HCT116 (cell line): Measurements from ENCODE around the gene IL22RA1. TPM values are rescaled to one million over a fixed set of nuclear protein-coding genes. Genes with fewer than 3 reads are reported as not detected.

ENCODE experiments used
- ATAC-seq: fragments of 200-7000 bp; cut with Tn5 transposase; 2 replicates; pipeline ENCODE4 v1.9.1; 2020; ENCODE audit warnings: mild to moderate bottlenecking, moderate library complexity
- BruUV-seq: library from RNA; stranded (reverse); fragments of 400-500 nt; replicated peaks from 2 replicates; lab custom pipeline; 2021; lab: Mats Ljungman, UMichigan
- CTCF ChIA-PET: fragments of 300-600 bp; sonication (Branson Sonifier 250); formaldehyde crosslinking; loops from one replicate; lab custom pipeline; 2021; ENCODE audit warnings: antibody characterized with exemption; lab: Charles Lee
- POLR2A ChIA-PET: fragments of 300-600, 350-600 bp; sonication (Branson Sonifier 250); formaldehyde crosslinking; loops from one replicate; lab custom pipeline; 2021; ENCODE audit warnings: antibody characterized with exemption; lab: Charles Lee
- RAD21 ChIA-PET, 2 experiments: fragments of 300-600 bp; sonication (Branson Sonifier 250); formaldehyde crosslinking; loops; one replicate each; lab custom pipeline; 2023; ENCODE audit warnings: low total read pairs in 2 of 2; ENCODE audit not compliant: uncharacterized antibody in 2 of 2, unreplicated experiment in 2 of 2, low non-redundant PET in 1 of 2; lab: Charles Lee
- DNase-seq: peaks from one replicate; pipeline ENCODE4 v3.0.0-alpha.2; 2010; ENCODE audit warnings: low read depth, low spot score
- H2AFZ ChIP-seq: fragments of 200-600 bp; shearing (Covaris generic), sonication (generic); 2 replicates; pipeline ENCODE4 v1.6.1; 2017; ENCODE audit warnings: low read depth, mixed run types, mixed read lengths, antibody characterized with exemption, low read length; ENCODE audit not compliant: poor library complexity, severe bottlenecking
- H3K27ac ChIP-seq: 2 replicates; pipeline ENCODE4 v1.5.1; 2012; ENCODE audit warnings: low read depth, low read length
- H3K27me3 ChIP-seq: fragments of 200-600 bp; sonication (generic); 2 replicates; pipeline ENCODE4 v1.6.1; 2016; ENCODE audit warnings: mixed run types, low read length, mixed read lengths; ENCODE audit not compliant: insufficient read depth
- H3K36me3 ChIP-seq, 2 experiments: fragments of 200-500 bp in 1 of 2; fragments of 200-600 bp in 1 of 2; sonication (Bioruptor generic) in 1 of 2; sonication (generic) in 1 of 2; 2 replicates each; pipeline versions ENCODE4 v1.5.1 to v1.6.1; 2014 to 2016; ENCODE audit warnings: low read length in 2 of 2, inconsistent platforms in 1 of 2, mixed read lengths in 1 of 2, mixed run types in 1 of 2; ENCODE audit not compliant: insufficient read depth in 2 of 2, control insufficient read depth in 1 of 2
- H3K4me1 ChIP-seq, 2 experiments: fragments of 200-600 bp in 1 of 2; sonication (generic) in 1 of 2; 2 replicates each; pipeline versions ENCODE4 v1.5.1 to v1.6.1; 2012 to 2017; ENCODE audit warnings: low read length in 2 of 2, inconsistent platforms in 1 of 2, mild to moderate bottlenecking in 1 of 2, mixed read lengths in 1 of 2, mixed run types in 1 of 2, moderate library complexity in 1 of 2; ENCODE audit not compliant: insufficient read depth in 2 of 2, control insufficient read depth in 1 of 2
- H3K4me2 ChIP-seq: fragments of 200-600 bp; sonication (generic); 2 replicates; pipeline ENCODE4 v1.6.1; 2017; ENCODE audit warnings: mixed run types, low read length, mixed read lengths
- H3K4me3 ChIP-seq, 2 experiments: fragments of 200-600 bp in 1 of 2; sonication (generic) in 1 of 2; replicated peaks in 1 of 2; 2 replicates each; pipeline ENCODE4 v1.5.1; 2011 to 2016; ENCODE audit warnings: low read length in 2 of 2, control low read depth in 1 of 2, low read depth in 1 of 2, mild to moderate bottlenecking in 1 of 2, mixed read lengths in 1 of 2, mixed run types in 1 of 2
- H3K79me2 ChIP-seq: fragments of 200-600 bp; sonication (generic); 2 replicates; pipeline ENCODE4 v1.6.1; 2017; ENCODE audit warnings: mild to moderate bottlenecking, mixed run types, low read length, moderate library complexity, mixed read lengths; ENCODE audit not compliant: insufficient read depth
- H3K9ac ChIP-seq: fragments of 200-600 bp; sonication (generic); 2 replicates; pipeline ENCODE4 v1.6.1; 2016; ENCODE audit warnings: low read length, mixed read lengths
- H3K9me2 ChIP-seq: fragments of 200-600 bp; sonication (generic), shearing (Covaris generic); 2 replicates; pipeline ENCODE4 v1.6.1; 2017; ENCODE audit warnings: mixed run types, mild to moderate bottlenecking, moderate library complexity; ENCODE audit not compliant: insufficient read depth
- H3K9me3 ChIP-seq, 2 experiments: fragments of 200-500 bp in 1 of 2; fragments of 200-600 bp in 1 of 2; sonication (Bioruptor generic) in 1 of 2; sonication (generic) in 1 of 2; 2 replicates each; pipeline ENCODE4 v1.6.1; 2014 to 2017; ENCODE audit warnings: low read length in 2 of 2, mixed read lengths in 2 of 2, inconsistent platforms in 1 of 2, low read depth in 1 of 2, mild to moderate bottlenecking in 1 of 2, mixed run types in 1 of 2, moderate library complexity in 1 of 2; ENCODE audit not compliant: control insufficient read depth in 1 of 2, insufficient read depth in 1 of 2
- H4K20me1 ChIP-seq: fragments of 200-600 bp; sonication (generic), shearing (Covaris generic); 2 replicates; pipeline ENCODE4 v1.6.1; 2017; ENCODE audit warnings: mixed run types, mild to moderate bottlenecking, moderate library complexity; ENCODE audit not compliant: insufficient read depth
- CBX3 ChIP-seq: IDR thresholded peaks from 2 replicates; pipeline ENCODE4 v1.6.1; 2012; ENCODE audit warnings: low read depth
- CEBPB ChIP-seq: IDR thresholded peaks from 2 replicates; pipeline ENCODE4 v1.6.1; 2012; ENCODE audit warnings: low read depth
- CTCF ChIP-seq, 3 experiments: fragments of 200-600 bp in 1 of 3; sonication (generic) in 1 of 3; IDR thresholded peaks in 2 of 3; conservative IDR thresholded peaks in 1 of 3; 2 replicates each; pipeline ENCODE4 v1.5.1; 2012 to 2017; ENCODE audit warnings: low read depth in 2 of 3, low read length in 2 of 3, antibody characterized with exemption in 1 of 3, borderline replicate concordance in 1 of 3, control low read depth in 1 of 3, mild to moderate bottlenecking in 1 of 3, mixed read lengths in 1 of 3, mixed run types in 1 of 3, moderate library complexity in 1 of 3; ENCODE audit not compliant: insufficient read depth in 1 of 3
- EGR1 ChIP-seq: IDR thresholded peaks from 2 replicates; pipeline ENCODE4 v1.6.1; 2012; ENCODE audit warnings: low read depth
- ELF1 ChIP-seq: IDR thresholded peaks from 2 replicates; pipeline ENCODE4 v1.6.1; 2012; ENCODE audit warnings: low read depth, borderline replicate concordance
- FOSL1 ChIP-seq: IDR thresholded peaks from 2 replicates; pipeline ENCODE4 v1.6.1; 2012; ENCODE audit warnings: low read depth
- JUND ChIP-seq: IDR thresholded peaks from 2 replicates; pipeline ENCODE4 v1.6.1; 2012
- POLR2A ChIP-seq: IDR thresholded peaks from 2 replicates; pipeline ENCODE4 v1.7.0; 2011; ENCODE audit warnings: borderline replicate concordance; ENCODE audit not compliant: insufficient read depth, insufficient read length; ENCODE audit errors: extremely low read depth
- SP1 ChIP-seq: IDR thresholded peaks from 2 replicates; pipeline ENCODE4 v1.6.1; 2012; ENCODE audit warnings: low read depth
- SRF ChIP-seq: IDR thresholded peaks from 2 replicates; pipeline ENCODE4 v1.6.1; 2012; ENCODE audit warnings: low read depth
- YY1 ChIP-seq: IDR thresholded peaks from 2 replicates; pipeline ENCODE4 v1.6.1; 2011; ENCODE audit warnings: low read length, low read depth, moderate library complexity, mild to moderate bottlenecking; ENCODE audit not compliant: insufficient replicate concordance; ENCODE audit errors: extremely low read depth
- ZBTB33 ChIP-seq: IDR thresholded peaks from 2 replicates; pipeline ENCODE4 v1.6.1; 2011; ENCODE audit warnings: mild to moderate bottlenecking, low read length, moderate library complexity; ENCODE audit not compliant: insufficient replicate concordance; ENCODE audit errors: extremely low read depth
- intact Hi-C: fragments of 100-400 bp; cut with micrococcal nuclease; formaldehyde crosslinking; loops from 2 replicates; pipeline ENCODE4 v1.10.0; 2022
- total RNA-seq: library from RNA; stranded (reverse); gene quantifications from one replicate; pipeline ENCODE4 v1.2.1, GENCODE V29; 2021; ENCODE audit not compliant: unreplicated experiment

IL22RA1 gene
- total RNA-seq, 1 experiment from 2014 or later: 2.1 TPM

GRCh38 chr1:24089027-24089742 lies 53.8 kb downstream of the IL22RA1 start:
- Histone ChIP-seq H3K9me2 (no peaks in the 10 kb centered on the region), H3K79me2 (no peaks in the 10 kb centered on the region), H3K9me3 (no peaks in the 10 kb centered on the region), H3K27me3 (no peaks in the 10 kb centered on the region), H3K4me3 (no peak overlapping the region), H3K36me3 (no peaks in the 10 kb centered on the region), H2AFZ (no peak overlapping the region), H3K27ac (no peak overlapping the region), H3K4me2 (no peak overlapping the region), H3K9ac (no peak overlapping the region), H3K4me1 (no peaks in the 10 kb centered on the region), H4K20me1 (no peaks in the 10 kb centered on the region)
- ATAC-seq: no peak
- DNase-seq: no peak
- POLR2A ChIA-PET: no interaction called here
- CTCF ChIA-PET: no interaction called here
- TF ChIP-seq ELF1: no peak
- TF ChIP-seq FOSL1: no peak
- no peak for TF ChIP-seq JUND
- no peak for TF ChIP-seq SRF
- TF ChIP-seq CBX3: no peak
- TF ChIP-seq CTCF (IDR thresholded peaks at IDR 0.05 in 2 of 3, conservative IDR thresholded peaks at IDR 0.05 in 1 of 3; ENCODE audit: borderline replicate concordance in 1 of 3, insufficient read depth in 1 of 3, low read depth in 2 of 3, low read length in 2 of 3): no peak
- TF ChIP-seq YY1: no peak
- no peak for TF ChIP-seq POLR2A
- intact Hi-C loops: no loop called here
- no TSS peak for BruUV-seq
- RAD21 ChIA-PET: no interaction called here

- H3K4me3 ChIP-seq: no peak overlapping the region
- H3K36me3 ChIP-seq: no peaks in the 10 kb centered on the region
- no peaks in the 10 kb centered on the region for H4K20me1 ChIP-seq
- BruUV-seq: no TSS peak
- H3K79me2 ChIP-seq: no peaks in the 10 kb centered on the region
- no peak overlapping the region for H3K27ac ChIP-seq
- H3K9me2 ChIP-seq: no peaks in the 10 kb centered on the region
- no peak overlapping the region for H2AFZ ChIP-seq
- POLR2A ChIA-PET: no interaction called here
- no peaks in the 10 kb centered on the region for H3K27me3 ChIP-seq
- no peaks in the 10 kb centered on the region for H3K4me1 ChIP-seq
- no peak for ATAC-seq
- H3K9ac ChIP-seq: no peak overlapping the region
- intact Hi-C loops: no loop called here
- no peaks in the 10 kb centered on the region for H3K9me3 ChIP-seq
- no peak for DNase-seq
- RAD21 ChIA-PET: no interaction called here
- CTCF ChIA-PET: no interaction called here
- H3K4me2 ChIP-seq: no peak overlapping the region
- TF ChIP-seq FOSL1: no peak
- no peak for TF ChIP-seq CTCF (IDR thresholded peaks at IDR 0.05 in 2 of 3, conservative IDR thresholded peaks at IDR 0.05 in 1 of 3; ENCODE audit: borderline replicate concordance in 1 of 3, insufficient read depth in 1 of 3, low read depth in 2 of 3, low read length in 2 of 3)
- TF ChIP-seq ZBTB33: no peak
- TF ChIP-seq JUND: no peak
- no peak for TF ChIP-seq CEBPB
- no peak for TF ChIP-seq SP1
- no peak for TF ChIP-seq EGR1
Measured at GRCh38 chr1:24086466-24086865, 56.5 kb downstream of the IL22RA1 start.
